K562 (cell line): ENCODE results near the gene ARID4B. TPM values are rescaled to one million over a fixed set of nuclear protein-coding genes. Genes with fewer than 3 reads are reported as not detected.

Experiments used
- ATAC-seq: fragments of 200-7000 bp; cut with Tn5 transposase; 3 replicates; pipeline ENCODE4 v1.9.1; 2020; ENCODE audit warnings: moderate library complexity
- BruUV-seq: library from RNA; stranded (reverse); fragments of 400-500 nt; replicated peaks from 2 replicates; lab custom pipeline; 2021; lab: Mats Ljungman, UMichigan
- CTCF ChIA-PET: fragments of 300-600 bp; formaldehyde crosslinking; extraction: SDS; loops from one replicate; lab custom pipeline; 2021; ENCODE audit warnings: low intra/inter-chr PET ratio; lab: Yijun Ruan, JAX
- POLR2A ChIA-PET: fragments of 300-600, 350-650 bp; sonication (Branson Sonifier 250); formaldehyde crosslinking; extraction: SDS; loops from one replicate; lab custom pipeline; 2021; ENCODE audit warnings: antibody characterized with exemption, inconsistent platforms; lab: Yijun Ruan, JAX
- DNase-seq, 4 experiments: peaks; one replicate each; pipeline versions ENCODE4 v3.0.0 to v3.0.0-alpha.2; 2011 to 2018; ENCODE audit warnings: low spot score in 3 of 4, mixed read lengths in 3 of 4; ENCODE audit errors: extremely low read depth in 1 of 4
- FAIRE-seq: peaks from 2 replicates; lab custom pipeline; 2011; peaks lifted over from hg19 to GRCh38; lab: Jason Lieb, UNC
- H2AFZ ChIP-seq: 2 replicates; pipeline ENCODE4 v1.6.0; 2011; ENCODE audit warnings: low read depth, low read length, control low read depth, inconsistent platforms
- H3K27ac ChIP-seq: fragments of 200-600 bp; 3 replicates; pipeline ENCODE4 v1.8.0; 2011; ENCODE audit warnings: low read depth, mild to moderate bottlenecking, control low read depth, inconsistent platforms, low read length, moderate library complexity, mixed read lengths; ENCODE audit errors: extremely low read depth
- H3K27me3 ChIP-seq, 2 experiments: fragments of 300-600 bp in 1 of 2; 2 replicates in 1 of 2; 3 replicates in 1 of 2; pipeline versions ENCODE4 v1.6.0 to v1.8.0; 2011; ENCODE audit warnings: inconsistent platforms in 2 of 2, low read length in 2 of 2, mild to moderate bottlenecking in 1 of 2, mixed read lengths in 1 of 2, moderate library complexity in 1 of 2; ENCODE audit not compliant: control insufficient read depth in 2 of 2, insufficient read depth in 2 of 2
- H3K36me3 ChIP-seq: fragments of 300-600 bp; 3 replicates; pipeline ENCODE4 v1.8.0; 2011; ENCODE audit warnings: mild to moderate bottlenecking, low read length, inconsistent platforms; ENCODE audit not compliant: control insufficient read depth, insufficient read depth
- H3K4me1 ChIP-seq, 2 experiments: fragments of 200-600 bp in 1 of 2; replicated peaks in 1 of 2; 2 replicates in 1 of 2; 3 replicates in 1 of 2; pipeline versions ENCODE4 v1.5.1 to v1.8.0; 2011; ENCODE audit warnings: inconsistent platforms in 2 of 2, low read length in 2 of 2, mild to moderate bottlenecking in 1 of 2, mixed read lengths in 1 of 2, moderate library complexity in 1 of 2; ENCODE audit not compliant: control insufficient read depth in 2 of 2, insufficient read depth in 2 of 2
- H3K4me2 ChIP-seq: 2 replicates; pipeline ENCODE4 v1.6.1; 2011; ENCODE audit warnings: low read length, control low read depth, inconsistent platforms, mixed read lengths; ENCODE audit not compliant: insufficient read depth
- H3K4me3 ChIP-seq: fragments of 200-600 bp; sonication (generic), shearing (Covaris generic); 2 replicates; pipeline ENCODE4 v1.5.1; 2016; ENCODE audit warnings: control low read depth, inconsistent platforms
- H3K79me2 ChIP-seq: fragments of 200-600 bp; 3 replicates; pipeline ENCODE4 v1.8.0; 2011; ENCODE audit warnings: low read length, inconsistent platforms; ENCODE audit not compliant: control insufficient read depth, insufficient read depth
- H3K9ac ChIP-seq, 2 experiments: 2 replicates each; pipeline versions ENCODE4 v1.6.0 to v1.6.1; 2011; ENCODE audit warnings: low read depth in 2 of 2, low read length in 2 of 2, control low read depth in 1 of 2, inconsistent platforms in 1 of 2, mild to moderate bottlenecking in 1 of 2, mixed read lengths in 1 of 2; ENCODE audit not compliant: insufficient read depth in 1 of 2
- H3K9me1 ChIP-seq: one replicate; pipeline ENCODE4 v1.6.0; 2011; ENCODE audit warnings: inconsistent platforms, mild to moderate bottlenecking, low read length, moderate library complexity; ENCODE audit not compliant: control insufficient read depth, insufficient read depth
- H3K9me3 ChIP-seq: replicated peaks from 2 replicates; pipeline ENCODE4 v1.5.1; 2011; ENCODE audit warnings: low read depth, low read length, inconsistent platforms; ENCODE audit not compliant: control insufficient read depth, insufficient read depth
- H4K20me1 ChIP-seq: replicated peaks from 2 replicates; pipeline ENCODE4 v1.6.1; 2011; ENCODE audit warnings: low read length, inconsistent platforms, mixed read lengths; ENCODE audit not compliant: control insufficient read depth, insufficient read depth
- BRD4 ChIP-seq: fragments of 200-600 bp; sonication (generic); IDR thresholded peaks from 2 replicates; pipeline ENCODE4 v1.6.1; 2017; ENCODE audit warnings: inconsistent platforms
- CBFB ChIP-seq: sonication (generic); formaldehyde crosslinking; IDR thresholded peaks from 2 replicates; pipeline ENCODE4 v1.4.0; 2020; ENCODE audit warnings: mild to moderate bottlenecking, missing genetic modification reagents
- HNRNPL ChIP-seq: fragments of 200-400 bp; formaldehyde crosslinking; IDR thresholded peaks from 2 replicates; pipeline ENCODE4 v1.6.1; 2017; ENCODE audit warnings: low read depth, mild to moderate bottlenecking, low read length
- MCM7 ChIP-seq, 2 experiments: fragments of 450-650 bp; IDR thresholded peaks; 2 replicates each; pipeline ENCODE4 v1.6.1; 2016 to 2018
- RBM14 ChIP-seq: fragments of 200-400 bp; formaldehyde crosslinking; IDR thresholded peaks from 2 replicates; pipeline ENCODE4 v1.6.1; 2018; ENCODE audit warnings: low read depth, mild to moderate bottlenecking, low read length, moderate library complexity, borderline replicate concordance; ENCODE audit not compliant: insufficient read depth
- TBP ChIP-seq: optimal IDR thresholded peaks from 2 replicates; pipeline ENCODE3; 2011; ENCODE audit warnings: low read depth, low read length, improper control_type of control experiment
- WGBS: fragments of 100-300 bp; shearing (Covaris generic); methylation state at CpG from one replicate; pipeline ENCODE4 v1.1.6; 2016; ENCODE audit warnings: low coverage, mixed read lengths; ENCODE audit not compliant: insufficient coverage; ENCODE audit errors: missing lambda C conversion rate; 5-methylcytosine and 5-hydroxymethylcytosine counted together
- in situ Hi-C: fragments of 300-500 bp; cut with MboI; formaldehyde crosslinking; loops from 4 replicates; pipeline ENCODE4 v1.15.0; 2018; ENCODE audit warnings: inconsistent platforms, mixed read lengths
- intact Hi-C: fragments of 100-400 bp; cut with micrococcal nuclease; formaldehyde crosslinking; loops from 2 replicates; pipeline ENCODE4 v1.14.2; 2022
- polyA plus RNA-seq, 8 experiments: library from polyadenylated mRNA; depleted of rRNA in 4 of 8; stranded (reverse) in 5 of 8; unstranded in 3 of 8; fragments of >200 nt; fragmentation: Nextera tagmentation in 2 of 8; fragmentation: Illumina TruSeq in 1 of 8; extraction: Ambion mirVana in 2 of 8; extraction: Trizol in 1 of 8; gene quantifications; 2 replicates each; pipeline versions ENCODE4 v1.2.1 to v1.2.3, GENCODE V29; 2011 to 2014; ENCODE audit warnings: inconsistent platforms in 1 of 8, missing spikeins in 1 of 8
- total RNA-seq, 7 experiments: library from RNA; depleted of rRNA in 6 of 7; stranded (reverse); fragments of >200 nt in 6 of 7; fragmentation: Illumina TruSeq in 2 of 7; extraction: Trizol in 2 of 7; gene quantifications; 2 replicates each; pipeline versions ENCODE4 v1.2.1 to v1.2.3, GENCODE V29; 2011 to 2021; ENCODE audit warnings: low replicate concordance in 1 of 7
- TF ChIP-seq, protein P1 (sequence below), 3 experiments: fragments of 200-800 bp in 1 of 3; fragments of 250-450 bp in 1 of 3; fragments of 450-650 bp in 1 of 3; sonication (Bioruptor Pico) in 1 of 3; sonication (Bioruptor generic) in 1 of 3; formaldehyde crosslinking in 1 of 3; IDR thresholded peaks; 2 replicates each; pipeline versions ENCODE4 v1.6.1 to v1.8.0; 2016 to 2022; ENCODE audit warnings: mild to moderate bottlenecking in 2 of 3, missing genetic modification characterization in 2 of 3, missing compliant biosample characterization in 1 of 3, moderate library complexity in 1 of 3
- TF ChIP-seq, protein P2 (sequence below): fragments of 250-450 bp; sonication (Bioruptor Pico); IDR thresholded peaks from 2 replicates; pipeline ENCODE4 v1.5.0; 2021
- TF ChIP-seq, protein P3 (sequence below), 2 experiments: IDR thresholded peaks; 2 replicates each; pipeline ENCODE4 v1.6.1; 2012; ENCODE audit warnings: improper control_type of control experiment in 2 of 2, low read depth in 2 of 2, low read length in 2 of 2, borderline replicate concordance in 1 of 2

The ARID4B gene
- total and polyA plus RNA-seq, 9 of the 15 experiments (the other 6 are each of a cell fraction or from before 2014, with no cell fraction given): 8.4 to 38.9 (median 18.5) TPM

DNA sequence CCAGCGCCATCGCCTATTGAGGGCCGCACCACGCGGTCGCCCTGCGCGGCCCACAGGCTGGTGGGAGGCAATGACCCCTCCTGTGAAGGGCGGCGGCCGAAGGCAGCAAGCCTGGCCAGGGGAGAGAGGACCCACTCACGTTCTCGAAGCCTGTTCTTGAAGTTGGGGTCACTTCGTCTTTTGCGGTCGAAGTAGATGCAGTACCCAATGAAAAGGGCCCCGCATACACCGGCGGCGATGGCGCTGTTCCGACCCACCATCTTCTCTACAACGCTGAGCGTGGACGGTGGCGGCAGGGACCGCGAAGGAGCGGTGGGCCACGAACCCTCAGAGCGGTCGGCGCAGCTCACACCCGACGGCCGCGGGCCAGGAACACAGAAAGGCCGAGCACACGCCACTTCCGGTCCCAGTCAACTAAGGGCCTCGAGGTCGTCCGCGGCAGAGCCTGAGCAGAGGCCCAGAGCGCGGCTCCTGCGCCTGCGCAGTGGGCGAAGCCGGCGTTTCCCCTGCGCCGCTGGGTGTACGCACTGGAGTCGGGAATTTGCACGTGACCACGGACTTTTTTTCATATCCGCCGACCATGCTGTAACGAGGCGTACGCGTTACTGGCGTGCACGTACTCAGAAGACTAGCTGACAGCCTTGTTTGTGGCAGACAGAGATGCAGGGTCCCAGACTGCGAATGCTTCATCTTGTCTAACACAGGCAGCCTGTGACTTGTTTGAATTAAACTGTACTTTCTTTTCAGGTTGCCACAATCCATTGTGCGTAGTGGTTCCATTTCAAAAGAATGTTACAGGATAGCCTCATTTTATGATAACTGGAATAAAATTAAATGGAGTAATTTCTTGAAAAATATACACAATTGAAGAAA lies 199.3 kb downstream of the ARID4B start, which contains the start of gene TOMM20 (continued):
- TF ChIP-seq, protein P1, sequence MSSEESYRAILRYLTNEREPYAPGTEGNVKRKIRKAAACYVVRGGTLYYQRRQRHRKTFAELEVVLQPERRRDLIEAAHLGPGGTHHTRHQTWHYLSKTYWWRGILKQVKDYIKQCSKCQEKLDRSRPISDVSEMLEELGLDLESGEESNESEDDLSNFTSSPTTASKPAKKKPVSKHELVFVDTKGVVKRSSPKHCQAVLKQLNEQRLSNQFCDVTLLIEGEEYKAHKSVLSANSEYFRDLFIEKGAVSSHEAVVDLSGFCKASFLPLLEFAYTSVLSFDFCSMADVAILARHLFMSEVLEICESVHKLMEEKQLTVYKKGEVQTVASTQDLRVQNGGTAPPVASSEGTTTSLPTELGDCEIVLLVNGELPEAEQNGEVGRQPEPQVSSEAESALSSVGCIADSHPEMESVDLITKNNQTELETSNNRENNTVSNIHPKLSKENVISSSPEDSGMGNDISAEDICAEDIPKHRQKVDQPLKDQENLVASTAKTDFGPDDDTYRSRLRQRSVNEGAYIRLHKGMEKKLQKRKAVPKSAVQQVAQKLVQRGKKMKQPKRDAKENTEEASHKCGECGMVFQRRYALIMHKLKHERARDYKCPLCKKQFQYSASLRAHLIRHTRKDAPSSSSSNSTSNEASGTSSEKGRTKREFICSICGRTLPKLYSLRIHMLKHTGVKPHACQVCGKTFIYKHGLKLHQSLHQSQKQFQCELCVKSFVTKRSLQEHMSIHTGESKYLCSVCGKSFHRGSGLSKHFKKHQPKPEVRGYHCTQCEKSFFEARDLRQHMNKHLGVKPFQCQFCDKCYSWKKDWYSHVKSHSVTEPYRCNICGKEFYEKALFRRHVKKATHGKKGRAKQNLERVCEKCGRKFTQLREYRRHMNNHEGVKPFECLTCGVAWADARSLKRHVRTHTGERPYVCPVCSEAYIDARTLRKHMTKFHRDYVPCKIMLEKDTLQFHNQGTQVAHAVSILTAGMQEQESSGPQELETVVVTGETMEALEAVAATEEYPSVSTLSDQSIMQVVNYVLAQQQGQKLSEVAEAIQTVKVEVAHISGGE (CRISPR knock-in tag; IDR thresholded peaks at IDR 0.05): peak in 2 of 3 experiments; percentile 81 to 96; a peak in 4 of 6 replicates

DNA sequence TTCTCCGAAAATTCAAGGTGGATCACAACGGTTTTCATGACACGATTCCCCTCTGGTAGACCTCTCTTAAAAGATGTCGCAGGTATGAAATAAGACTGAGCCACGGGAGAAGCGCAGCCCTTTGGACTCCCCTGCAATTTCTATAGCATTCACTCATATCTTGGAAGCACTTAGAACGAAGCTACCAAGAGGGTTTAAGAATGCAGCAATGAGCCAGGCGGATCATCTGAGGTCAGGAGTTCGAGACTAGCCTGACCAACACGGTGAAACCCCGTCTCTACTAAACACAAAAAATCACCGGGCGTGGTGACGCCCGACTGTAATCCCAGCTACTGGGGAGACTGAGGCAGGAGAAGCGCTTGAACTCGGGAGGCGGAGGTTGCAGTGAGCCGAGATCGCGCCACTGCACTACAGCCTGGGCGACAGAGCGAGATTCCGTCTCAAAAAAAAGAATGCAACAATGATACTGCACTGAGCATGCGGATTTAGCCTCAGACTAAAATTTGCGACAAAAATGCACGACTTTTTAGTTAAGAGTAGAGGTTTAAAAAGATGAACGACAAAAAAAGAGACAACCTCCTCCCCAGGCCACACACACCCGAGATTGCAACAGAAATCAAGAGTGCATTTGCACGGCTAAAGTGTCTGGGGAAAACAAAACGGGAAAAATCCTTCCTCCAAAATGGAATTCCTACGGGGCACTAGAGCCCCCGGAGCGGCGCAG lies 200.1 kb downstream of the ARID4B start:
- ChIA-PET CTCF (no interaction called here), POLR2A (interaction anchor here (0.8 to 2.9 kb wide), 13 partner anchors 8 to 517 kb away, joined by 3 to 21 read pairs (median 6); partner anchors contain the start of gene RBM34)
- Histone ChIP-seq H3K9me1 (no peaks in the 10 kb centered on the region), H3K79me2 (peaks cover 62% of the 10 kb centered on the region), H3K4me3 (peak overlapping the region; percentile 90), H3K9me3 (no peaks in the 10 kb centered on the region), H3K36me3 (peaks cover 60% of the 10 kb centered on the region), H3K9ac (peak overlapping the region; percentile 99), H3K27ac (peak overlapping the region; percentile 98), H3K4me1 (peaks cover 13 to 16% of the 10 kb centered on the region in 2 experiments; a peak in 4 of 5 replicates), H2AFZ (peak overlapping the region; percentile 87; the same call in 1 of the 2 replicates), H4K20me1 (peaks cover 37% of the 10 kb centered on the region), H3K4me2 (peak overlapping the region; percentile 93), H3K27me3 (no peaks in the 10 kb centered on the region)
- ATAC-seq: peak; percentile 24
- in situ Hi-C loops (no loop called here), intact Hi-C loops (loop anchor here (1.0 to 2.0 kb wide), 3 partner anchors 24 to 376 kb away; partner anchors contain the start of genes B3GALNT2 and RBM34)
- no peak for FAIRE-seq
- peak in 1 of 4 experiments; percentile 50 for DNase-seq
- BruUV-seq: no TSS peak
- WGBS: under 1% methylated on average over 35 of the region's 35 CpGs
- TF ChIP-seq MCM7 (IDR thresholded peaks at IDR 0.05) (no peak), HNRNPL (no peak), CBFB (CRISPR knock-in tag) (no peak), BRD4 (no peak), RBM14 (no peak), TBP (no peak)
- TF ChIP-seq, protein P2, sequence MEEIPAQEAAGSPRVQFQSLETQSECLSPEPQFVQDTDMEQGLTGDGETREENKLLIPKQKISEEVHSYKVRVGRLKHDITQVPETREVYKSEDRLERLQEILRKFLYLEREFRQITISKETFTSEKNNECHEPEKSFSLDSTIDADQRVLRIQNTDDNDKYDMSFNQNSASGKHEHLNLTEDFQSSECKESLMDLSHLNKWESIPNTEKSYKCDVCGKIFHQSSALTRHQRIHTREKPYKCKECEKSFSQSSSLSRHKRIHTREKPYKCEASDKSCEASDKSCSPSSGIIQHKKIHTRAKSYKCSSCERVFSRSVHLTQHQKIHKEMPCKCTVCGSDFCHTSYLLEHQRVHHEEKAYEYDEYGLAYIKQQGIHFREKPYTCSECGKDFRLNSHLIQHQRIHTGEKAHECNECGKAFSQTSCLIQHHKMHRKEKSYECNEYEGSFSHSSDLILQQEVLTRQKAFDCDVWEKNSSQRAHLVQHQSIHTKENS (CRISPR knock-in tag): no peak
- TF ChIP-seq, protein P3, sequence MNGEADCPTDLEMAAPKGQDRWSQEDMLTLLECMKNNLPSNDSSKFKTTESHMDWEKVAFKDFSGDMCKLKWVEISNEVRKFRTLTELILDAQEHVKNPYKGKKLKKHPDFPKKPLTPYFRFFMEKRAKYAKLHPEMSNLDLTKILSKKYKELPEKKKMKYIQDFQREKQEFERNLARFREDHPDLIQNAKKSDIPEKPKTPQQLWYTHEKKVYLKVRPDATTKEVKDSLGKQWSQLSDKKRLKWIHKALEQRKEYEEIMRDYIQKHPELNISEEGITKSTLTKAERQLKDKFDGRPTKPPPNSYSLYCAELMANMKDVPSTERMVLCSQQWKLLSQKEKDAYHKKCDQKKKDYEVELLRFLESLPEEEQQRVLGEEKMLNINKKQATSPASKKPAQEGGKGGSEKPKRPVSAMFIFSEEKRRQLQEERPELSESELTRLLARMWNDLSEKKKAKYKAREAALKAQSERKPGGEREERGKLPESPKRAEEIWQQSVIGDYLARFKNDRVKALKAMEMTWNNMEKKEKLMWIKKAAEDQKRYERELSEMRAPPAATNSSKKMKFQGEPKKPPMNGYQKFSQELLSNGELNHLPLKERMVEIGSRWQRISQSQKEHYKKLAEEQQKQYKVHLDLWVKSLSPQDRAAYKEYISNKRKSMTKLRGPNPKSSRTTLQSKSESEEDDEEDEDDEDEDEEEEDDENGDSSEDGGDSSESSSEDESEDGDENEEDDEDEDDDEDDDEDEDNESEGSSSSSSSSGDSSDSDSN (IDR thresholded peaks at IDR 0.05; ENCODE audit: borderline replicate concordance in 1 of 2, low read depth in 2 of 2, low read length in 2 of 2): no peak
